ENCODE measurements around the gene LENG8. TPM values are rescaled to one million over a fixed set of nuclear protein-coding genes. Genes with fewer than 3 reads are reported as not detected.

The LENG8 gene
- total and polyA plus RNA-seq, 2 of the 13 experiments (the other 11 are each of a cell fraction or from before 2014, with no cell fraction given), result 14.3 to 41.9 TPM

GRCh38 chr19:54416695-54417491, 32.1 kb upstream of the LENG8 start (continued):
- peak; percentile 43 for TF ChIP-seq HNRNPK (IDR thresholded peaks at IDR 0.05; ENCODE audit: low read depth, low read length, poor library complexity, severe bottlenecking)
- no peak for TF ChIP-seq GPBP1L1 (CRISPR knock-in tag; IDR thresholded peaks at IDR 0.05)
- 0 out of 2 replicates have a peak, but pooled peaks have one; percentile 34 for TF ChIP-seq DNMT1 (CRISPR knock-in tag; IDR thresholded peaks at IDR 0.05)
- TF ChIP-seq, protein P1, sequence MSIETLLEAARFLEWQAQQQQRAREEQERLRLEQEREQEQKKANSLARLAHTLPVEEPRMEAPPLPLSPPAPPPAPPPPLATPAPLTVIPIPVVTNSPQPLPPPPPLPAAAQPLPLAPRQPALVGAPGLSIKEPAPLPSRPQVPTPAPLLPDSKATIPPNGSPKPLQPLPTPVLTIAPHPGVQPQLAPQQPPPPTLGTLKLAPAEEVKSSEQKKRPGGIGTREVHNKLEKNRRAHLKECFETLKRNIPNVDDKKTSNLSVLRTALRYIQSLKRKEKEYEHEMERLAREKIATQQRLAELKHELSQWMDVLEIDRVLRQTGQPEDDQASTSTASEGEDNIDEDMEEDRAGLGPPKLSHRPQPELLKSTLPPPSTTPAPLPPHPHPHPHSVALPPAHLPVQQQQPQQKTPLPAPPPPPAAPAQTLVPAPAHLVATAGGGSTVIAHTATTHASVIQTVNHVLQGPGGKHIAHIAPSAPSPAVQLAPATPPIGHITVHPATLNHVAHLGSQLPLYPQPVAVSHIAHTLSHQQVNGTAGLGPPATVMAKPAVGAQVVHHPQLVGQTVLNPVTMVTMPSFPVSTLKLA (IDR thresholded peaks at IDR 0.05), result peak; percentile 33; the same call in 1 of the 2 replicates
- TF ChIP-seq ZNF564 (CRISPR knock-in tag; IDR thresholded peaks at IDR 0.05), result no peak
- TF ChIP-seq, protein P2, sequence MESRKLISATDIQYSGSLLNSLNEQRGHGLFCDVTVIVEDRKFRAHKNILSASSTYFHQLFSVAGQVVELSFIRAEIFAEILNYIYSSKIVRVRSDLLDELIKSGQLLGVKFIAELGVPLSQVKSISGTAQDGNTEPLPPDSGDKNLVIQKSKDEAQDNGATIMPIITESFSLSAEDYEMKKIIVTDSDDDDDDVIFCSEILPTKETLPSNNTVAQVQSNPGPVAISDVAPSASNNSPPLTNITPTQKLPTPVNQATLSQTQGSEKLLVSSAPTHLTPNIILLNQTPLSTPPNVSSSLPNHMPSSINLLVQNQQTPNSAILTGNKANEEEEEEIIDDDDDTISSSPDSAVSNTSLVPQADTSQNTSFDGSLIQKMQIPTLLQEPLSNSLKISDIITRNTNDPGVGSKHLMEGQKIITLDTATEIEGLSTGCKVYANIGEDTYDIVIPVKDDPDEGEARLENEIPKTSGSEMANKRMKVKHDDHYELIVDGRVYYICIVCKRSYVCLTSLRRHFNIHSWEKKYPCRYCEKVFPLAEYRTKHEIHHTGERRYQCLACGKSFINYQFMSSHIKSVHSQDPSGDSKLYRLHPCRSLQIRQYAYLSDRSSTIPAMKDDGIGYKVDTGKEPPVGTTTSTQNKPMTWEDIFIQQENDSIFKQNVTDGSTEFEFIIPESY (CRISPR knock-in tag; IDR thresholded peaks at IDR 0.05), result peak; percentile 92
- TF ChIP-seq, protein P3, sequence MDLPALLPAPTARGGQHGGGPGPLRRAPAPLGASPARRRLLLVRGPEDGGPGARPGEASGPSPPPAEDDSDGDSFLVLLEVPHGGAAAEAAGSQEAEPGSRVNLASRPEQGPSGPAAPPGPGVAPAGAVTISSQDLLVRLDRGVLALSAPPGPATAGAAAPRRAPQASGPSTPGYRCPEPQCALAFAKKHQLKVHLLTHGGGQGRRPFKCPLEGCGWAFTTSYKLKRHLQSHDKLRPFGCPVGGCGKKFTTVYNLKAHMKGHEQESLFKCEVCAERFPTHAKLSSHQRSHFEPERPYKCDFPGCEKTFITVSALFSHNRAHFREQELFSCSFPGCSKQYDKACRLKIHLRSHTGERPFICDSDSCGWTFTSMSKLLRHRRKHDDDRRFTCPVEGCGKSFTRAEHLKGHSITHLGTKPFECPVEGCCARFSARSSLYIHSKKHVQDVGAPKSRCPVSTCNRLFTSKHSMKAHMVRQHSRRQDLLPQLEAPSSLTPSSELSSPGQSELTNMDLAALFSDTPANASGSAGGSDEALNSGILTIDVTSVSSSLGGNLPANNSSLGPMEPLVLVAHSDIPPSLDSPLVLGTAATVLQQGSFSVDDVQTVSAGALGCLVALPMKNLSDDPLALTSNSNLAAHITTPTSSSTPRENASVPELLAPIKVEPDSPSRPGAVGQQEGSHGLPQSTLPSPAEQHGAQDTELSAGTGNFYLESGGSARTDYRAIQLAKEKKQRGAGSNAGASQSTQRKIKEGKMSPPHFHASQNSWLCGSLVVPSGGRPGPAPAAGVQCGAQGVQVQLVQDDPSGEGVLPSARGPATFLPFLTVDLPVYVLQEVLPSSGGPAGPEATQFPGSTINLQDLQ (CRISPR knock-in tag; IDR thresholded peaks at IDR 0.05), result no peak
- 0 out of 2 replicates have a peak, but pooled peaks have one; percentile 4 for TF ChIP-seq ATM (IDR thresholded peaks at IDR 0.05; ENCODE audit: borderline replicate concordance)
- TF ChIP-seq ZNF841 (CRISPR knock-in tag; IDR thresholded peaks at IDR 0.05; ENCODE audit: borderline replicate concordance), result no peak
- peak; percentile 21 for TF ChIP-seq HNRNPLL (IDR thresholded peaks at IDR 0.05; ENCODE audit: low read depth, low read length, poor library complexity, severe bottlenecking)
- TF ChIP-seq, protein P4, sequence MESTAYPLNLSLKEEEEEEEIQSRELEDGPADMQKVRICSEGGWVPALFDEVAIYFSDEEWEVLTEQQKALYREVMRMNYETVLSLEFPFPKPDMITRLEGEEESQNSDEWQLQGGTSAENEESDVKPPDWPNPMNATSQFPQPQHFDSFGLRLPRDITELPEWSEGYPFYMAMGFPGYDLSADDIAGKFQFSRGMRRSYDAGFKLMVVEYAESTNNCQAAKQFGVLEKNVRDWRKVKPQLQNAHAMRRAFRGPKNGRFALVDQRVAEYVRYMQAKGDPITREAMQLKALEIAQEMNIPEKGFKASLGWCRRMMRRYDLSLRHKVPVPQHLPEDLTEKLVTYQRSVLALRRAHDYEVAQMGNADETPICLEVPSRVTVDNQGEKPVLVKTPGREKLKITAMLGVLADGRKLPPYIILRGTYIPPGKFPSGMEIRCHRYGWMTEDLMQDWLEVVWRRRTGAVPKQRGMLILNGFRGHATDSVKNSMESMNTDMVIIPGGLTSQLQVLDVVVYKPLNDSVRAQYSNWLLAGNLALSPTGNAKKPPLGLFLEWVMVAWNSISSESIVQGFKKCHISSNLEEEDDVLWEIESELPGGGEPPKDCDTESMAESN (CRISPR knock-in tag; conservative IDR thresholded peaks at IDR 0.05), result no peak
- 0 out of 2 replicates have a peak, but pooled peaks have one; percentile 44 for TF ChIP-seq HOXA3 (CRISPR knock-in tag; IDR thresholded peaks at IDR 0.05)

All from HepG2 (cell line).